Activated CD8-positive, alpha-beta T cell treated with anti-CD3 and anti-CD28 coated beads for 36 hours (primary cell): Measurements from ENCODE around the gene TLNRD1. TPM values are rescaled to one million over a fixed set of nuclear protein-coding genes. Genes with fewer than 3 reads are reported as not detected.

Experiments used
- ATAC-seq: fragments of 200-7000 bp; cut with Tn5 transposase; one replicate; pipeline ENCODE4 v1.10.0; 2021; ENCODE audit warnings: mild to moderate bottlenecking, moderate library complexity
- CTCF ChIA-PET: fragments of 350-600 bp; sonication (Branson Sonifier 250); formaldehyde crosslinking; loops from one replicate; lab custom pipeline; 2021; ENCODE audit warnings: antibody characterized with exemption; lab: Charles Lee
- POLR2A ChIA-PET: fragments of 350-600 bp; sonication (Branson Sonifier 250); formaldehyde crosslinking; loops from one replicate; lab custom pipeline; 2021; ENCODE audit warnings: antibody characterized with exemption; lab: Charles Lee
- DNase-seq: peaks from one replicate; pipeline ENCODE4 v3.0.0-alpha.2; 2020
- H3K27ac Mint-ChIP-seq: one replicate; pipeline ENCODE4 v1.8.0; 2021; ENCODE audit warnings: mild to moderate bottlenecking, mixed read lengths
- H3K27me3 Mint-ChIP-seq: one replicate; pipeline ENCODE4 v1.8.0; 2021; ENCODE audit warnings: mixed read lengths
- H3K36me3 Mint-ChIP-seq: one replicate; pipeline ENCODE4 v1.8.0; 2021; ENCODE audit warnings: low read depth, mixed read lengths
- H3K4me1 Mint-ChIP-seq: one replicate; pipeline ENCODE4 v1.8.0; 2021; ENCODE audit warnings: low read depth, mixed read lengths
- H3K4me3 Mint-ChIP-seq: one replicate; pipeline ENCODE4 v1.8.0; 2021; ENCODE audit warnings: mild to moderate bottlenecking, moderate library complexity, mixed read lengths
- H3K9me3 Mint-ChIP-seq: one replicate; pipeline ENCODE4 v1.8.0; 2021; ENCODE audit warnings: mixed read lengths
- intact Hi-C: fragments of 100-400 bp; cut with micrococcal nuclease; formaldehyde crosslinking; loops from one replicate; pipeline ENCODE4 v1.10.0; 2022
- microRNA-seq: library from miRNA; unstranded; fragments of <30 nt; microRNA quantifications from one replicate; pipeline ENCODE4 v1.2.0, GENCODE V29; 2022; ENCODE audit warnings: borderline microRNAs expressed, borderline replicate concordance
- total RNA-seq, 2 experiments: library from RNA; stranded (reverse); gene quantifications; one replicate each; pipeline ENCODE4 v1.2.3, GENCODE V29; 2021
- TF ChIP-seq, protein P1 (sequence below): fragments of 200-600 bp; IDR thresholded peaks from one replicate; pipeline ENCODE4 v1.8.0; 2022; ENCODE audit warnings: antibody characterized with exemption, mild to moderate bottlenecking

The TLNRD1 gene
- total RNA-seq, 2 experiments from 2014 or later: 19.3 to 20.1 TPM

DNA sequence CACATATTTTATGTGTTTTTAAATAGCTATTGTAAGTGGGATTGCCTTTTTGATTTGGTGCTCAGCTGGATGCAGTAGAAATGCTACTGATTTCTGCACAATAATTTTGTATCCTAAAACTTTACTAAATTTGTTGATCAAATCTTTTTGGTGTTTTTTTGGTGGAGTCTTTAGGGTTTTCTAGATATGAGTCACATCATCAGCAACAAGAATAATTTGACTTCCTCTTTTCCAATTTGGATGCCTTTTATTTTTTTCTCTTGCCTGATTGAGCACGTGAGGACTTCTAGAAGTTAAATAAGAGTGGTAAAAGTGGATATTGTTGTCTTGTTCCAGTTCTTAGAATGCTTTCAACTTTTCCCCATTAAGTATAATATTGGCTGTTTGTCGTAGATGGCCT is 51.3 kb downstream of the TLNRD1 start:
- Mint-ChIP-seq H3K36me3 (no peaks in the 10 kb centered on the region), H3K9me3 (no peaks in the 10 kb centered on the region), H3K4me1 (no peaks in the 10 kb centered on the region), H3K4me3 (no peak overlapping the region), H3K27ac (no peak overlapping the region), H3K27me3 (no peaks in the 10 kb centered on the region)
- intact Hi-C loops: no loop called here
- ATAC-seq (no peak), DNase-seq (no peak)
- ChIA-PET CTCF (no interaction called here), POLR2A (no interaction called here)
- TF ChIP-seq, protein P1, sequence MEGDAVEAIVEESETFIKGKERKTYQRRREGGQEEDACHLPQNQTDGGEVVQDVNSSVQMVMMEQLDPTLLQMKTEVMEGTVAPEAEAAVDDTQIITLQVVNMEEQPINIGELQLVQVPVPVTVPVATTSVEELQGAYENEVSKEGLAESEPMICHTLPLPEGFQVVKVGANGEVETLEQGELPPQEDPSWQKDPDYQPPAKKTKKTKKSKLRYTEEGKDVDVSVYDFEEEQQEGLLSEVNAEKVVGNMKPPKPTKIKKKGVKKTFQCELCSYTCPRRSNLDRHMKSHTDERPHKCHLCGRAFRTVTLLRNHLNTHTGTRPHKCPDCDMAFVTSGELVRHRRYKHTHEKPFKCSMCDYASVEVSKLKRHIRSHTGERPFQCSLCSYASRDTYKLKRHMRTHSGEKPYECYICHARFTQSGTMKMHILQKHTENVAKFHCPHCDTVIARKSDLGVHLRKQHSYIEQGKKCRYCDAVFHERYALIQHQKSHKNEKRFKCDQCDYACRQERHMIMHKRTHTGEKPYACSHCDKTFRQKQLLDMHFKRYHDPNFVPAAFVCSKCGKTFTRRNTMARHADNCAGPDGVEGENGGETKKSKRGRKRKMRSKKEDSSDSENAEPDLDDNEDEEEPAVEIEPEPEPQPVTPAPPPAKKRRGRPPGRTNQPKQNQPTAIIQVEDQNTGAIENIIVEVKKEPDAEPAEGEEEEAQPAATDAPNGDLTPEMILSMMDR: no peak

GRCh38 chr15:81053621-81054020 is 52.9 kb downstream of the TLNRD1 start:
- Mint-ChIP-seq H3K4me1 (no peaks in the 10 kb centered on the region), H3K27me3 (no peaks in the 10 kb centered on the region), H3K36me3 (no peaks in the 10 kb centered on the region), H3K27ac (no peak overlapping the region), H3K4me3 (no peak overlapping the region), H3K9me3 (no peaks in the 10 kb centered on the region)
- POLR2A ChIA-PET: no interaction called here
- ATAC-seq (no peak), DNase-seq (no peak)
- intact Hi-C loops: no loop called here
- CTCF ChIA-PET: no interaction called here
- TF ChIP-seq, protein P1: no peak

DNA sequence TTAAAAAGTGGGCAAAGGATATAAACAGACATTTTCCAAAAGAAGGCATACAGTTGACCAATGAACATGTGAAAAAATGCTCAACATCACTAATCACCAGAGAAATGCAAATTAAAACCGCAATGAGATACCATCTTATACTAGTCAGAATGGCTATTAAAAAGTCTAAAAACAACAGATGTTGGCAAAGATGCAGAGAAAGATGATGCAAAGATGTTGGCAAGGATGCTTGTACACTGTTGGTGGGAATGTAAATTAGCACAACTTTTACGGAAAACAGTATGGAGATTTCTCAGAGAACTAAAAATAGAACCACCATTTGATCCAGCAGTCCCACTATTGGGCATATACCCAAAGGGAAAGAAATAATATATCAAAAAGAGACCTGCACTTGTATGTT is 53.5 kb downstream of the TLNRD1 start:
- H3K27me3 Mint-ChIP-seq: no peaks in the 10 kb centered on the region
- H3K9me3 Mint-ChIP-seq: no peaks in the 10 kb centered on the region
- no peak for DNase-seq

More for the DNA sequence above, 53.5 kb downstream of the TLNRD1 start:
- no peak for ATAC-seq
- TF ChIP-seq, protein P1: no peak
- intact Hi-C loops: no loop called here
- ChIA-PET CTCF (no interaction called here), POLR2A (no interaction called here)
- H3K4me1 Mint-ChIP-seq: no peaks in the 10 kb centered on the region
- no peak overlapping the region for H3K4me3 Mint-ChIP-seq
- no peak overlapping the region for H3K27ac Mint-ChIP-seq
- H3K36me3 Mint-ChIP-seq: no peaks in the 10 kb centered on the region

Small RNA genes within 50 kb of the gene (microRNA-seq; reads per million reads assigned to microRNA genes)
- gene MIR4514: not detected

Other genes with a start within 250 kb of the TLNRD1 start
- not detected for gene CEMIP, start 221.6 kb upstream of the TLNRD1 start, total RNA-seq
- gene MESD, start 11.1 kb upstream of the TLNRD1 start, total RNA-seq: 10 to 100 TPM; 15.8 to 16.5 TPM
- not detected for gene CFAP161, start 133.3 kb downstream of the TLNRD1 start, total RNA-seq
- gene IL16, start 196.0 kb downstream of the TLNRD1 start, total RNA-seq: 100 to 1,000 TPM; 130 to 138 TPM